ENCODE measurements around the gene ABCA7.
A peak's percentile ranks its signal among the peaks of the same experiment; 100 is the strongest.

Gene ABCA7

DNA sequence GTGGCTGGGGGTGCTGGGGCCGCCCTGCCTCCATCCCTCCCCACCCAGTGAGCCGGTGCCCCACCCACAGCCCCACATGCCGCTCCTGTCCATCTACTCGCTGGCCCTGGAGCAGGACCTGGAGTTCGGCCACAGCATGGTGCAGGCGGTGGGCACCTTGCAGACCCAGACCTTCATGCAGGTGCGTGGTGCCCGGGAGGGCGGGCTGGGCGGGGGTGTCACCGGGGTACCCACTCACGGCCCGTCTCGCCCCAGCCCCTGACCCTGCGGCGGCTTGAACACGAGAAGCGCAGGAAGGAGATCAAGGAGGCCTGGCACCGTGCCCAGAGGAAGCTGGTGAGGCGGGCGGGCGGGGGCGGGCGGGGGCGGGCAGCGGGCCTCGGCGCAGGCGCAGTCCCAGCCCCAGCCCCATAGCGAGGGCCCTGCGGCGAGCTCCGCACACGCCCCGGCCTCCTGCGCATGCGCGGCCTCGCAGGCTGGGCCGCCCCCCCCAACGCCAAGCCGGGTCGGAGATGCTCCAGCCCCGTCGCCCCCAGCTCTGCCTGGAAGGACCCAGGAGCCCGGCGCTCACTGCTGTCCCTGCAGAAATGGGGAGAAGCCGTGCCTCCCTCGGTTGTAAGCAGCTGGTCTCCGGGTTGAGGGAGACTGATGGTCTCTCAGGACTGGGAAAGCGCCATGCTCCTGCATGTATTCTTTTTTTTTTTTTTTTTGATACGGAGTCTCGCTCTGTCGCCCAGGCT is 34.8 kb downstream of the ABCA7 start:
- DNase-seq, result peak; percentile 78

- no peak for DNase-seq
Measured at GRCh38 chr19:1076046-1076386, 36.1 kb downstream of the ABCA7 start.

DNA sequence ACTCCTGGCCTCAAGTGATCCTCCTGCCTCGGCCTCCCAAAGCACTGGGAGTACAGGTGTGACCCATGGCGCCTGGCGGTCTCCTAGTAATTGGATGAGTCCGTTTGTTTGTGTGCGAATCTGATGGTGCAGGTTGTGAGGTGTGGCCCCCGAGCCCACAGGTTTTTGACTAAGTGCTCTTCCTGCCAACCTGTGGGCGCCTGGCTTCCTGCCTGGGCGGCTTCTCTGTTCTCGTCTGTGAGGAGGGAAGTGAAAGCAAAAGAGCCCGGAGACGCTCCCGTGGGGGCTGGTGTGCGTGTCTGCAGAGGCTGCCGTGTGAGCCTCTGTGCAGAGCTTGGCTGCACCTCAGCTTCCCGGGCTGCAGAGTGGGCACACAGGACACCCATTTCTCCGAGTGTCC is 37.0 kb downstream of the ABCA7 start:
- no peak for DNase-seq

DNA sequence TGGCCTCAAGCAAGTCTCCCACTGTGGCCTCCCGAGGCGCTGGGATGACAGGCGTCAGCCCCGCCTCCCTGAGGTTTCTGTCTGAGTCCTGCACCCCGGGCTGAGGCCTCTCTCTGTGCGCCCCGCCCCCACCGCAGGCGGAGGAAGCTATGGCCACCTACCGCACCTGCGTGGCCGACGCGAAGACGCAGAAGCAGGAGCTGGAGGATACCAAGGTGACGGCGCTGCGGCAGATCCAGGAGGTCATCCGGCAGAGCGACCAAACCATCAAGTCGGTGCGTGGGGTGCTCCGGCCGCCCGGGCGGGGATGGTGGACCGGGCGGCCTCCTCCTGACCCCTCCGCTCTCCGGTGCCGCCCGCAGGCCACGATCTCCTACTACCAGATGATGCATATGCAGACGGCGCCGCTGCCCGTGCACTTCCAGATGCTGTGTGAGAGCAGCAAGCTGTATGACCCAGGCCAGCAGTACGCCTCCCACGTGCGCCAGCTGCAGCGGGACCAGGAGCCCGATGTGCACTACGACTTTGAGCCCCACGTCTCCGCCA is 39.7 kb downstream of the ABCA7 start:
- peak; percentile 69 for DNase-seq

DNA sequence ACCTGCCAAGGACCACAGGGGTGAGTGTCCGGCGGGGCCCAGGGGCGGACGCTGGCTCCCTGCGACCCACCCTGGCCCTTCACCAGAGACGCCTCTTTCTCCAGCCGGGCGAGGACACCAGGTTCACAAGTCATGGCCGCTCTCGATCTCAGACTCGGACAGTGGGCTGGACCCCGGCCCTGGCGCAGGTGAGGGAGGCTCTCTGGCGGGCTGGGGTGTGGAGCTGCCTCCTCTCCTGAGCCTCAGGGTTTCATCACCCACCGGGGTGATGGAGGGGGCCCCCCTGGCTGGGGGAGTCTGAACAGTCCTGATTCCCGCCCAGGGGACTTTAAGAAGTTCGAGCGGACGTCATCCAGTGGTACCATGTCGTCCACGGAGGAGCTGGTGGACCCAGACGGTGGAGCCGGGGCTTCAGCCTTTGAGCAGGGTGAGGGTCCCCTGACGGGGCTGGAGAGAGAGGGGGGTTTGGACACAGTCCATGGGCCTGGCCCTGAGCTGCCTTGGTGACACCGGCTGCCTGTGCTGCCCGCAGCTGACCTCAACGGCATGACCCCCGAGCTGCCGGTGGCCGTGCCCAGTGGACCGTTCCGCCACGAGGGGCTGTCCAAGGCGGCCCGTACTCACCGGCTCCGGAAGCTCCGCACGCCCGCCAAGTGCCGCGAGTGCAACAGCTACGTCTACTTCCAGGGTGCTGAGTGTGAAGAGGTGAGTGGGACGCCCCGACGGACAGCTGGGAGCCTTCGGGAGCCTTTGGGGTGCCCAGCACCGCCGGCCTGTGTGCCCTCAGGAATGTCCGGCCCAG is 40.7 kb downstream of the ABCA7 start:
- no peak for DNase-seq

GRCh38 chr19:1081301-1082164 is 41.6 kb downstream of the ABCA7 start:
- no peak for DNase-seq

GRCh38 chr19:1082165-1082927 is 42.4 kb downstream of the ABCA7 start:
- DNase-seq, result peak; percentile 75

DNA sequence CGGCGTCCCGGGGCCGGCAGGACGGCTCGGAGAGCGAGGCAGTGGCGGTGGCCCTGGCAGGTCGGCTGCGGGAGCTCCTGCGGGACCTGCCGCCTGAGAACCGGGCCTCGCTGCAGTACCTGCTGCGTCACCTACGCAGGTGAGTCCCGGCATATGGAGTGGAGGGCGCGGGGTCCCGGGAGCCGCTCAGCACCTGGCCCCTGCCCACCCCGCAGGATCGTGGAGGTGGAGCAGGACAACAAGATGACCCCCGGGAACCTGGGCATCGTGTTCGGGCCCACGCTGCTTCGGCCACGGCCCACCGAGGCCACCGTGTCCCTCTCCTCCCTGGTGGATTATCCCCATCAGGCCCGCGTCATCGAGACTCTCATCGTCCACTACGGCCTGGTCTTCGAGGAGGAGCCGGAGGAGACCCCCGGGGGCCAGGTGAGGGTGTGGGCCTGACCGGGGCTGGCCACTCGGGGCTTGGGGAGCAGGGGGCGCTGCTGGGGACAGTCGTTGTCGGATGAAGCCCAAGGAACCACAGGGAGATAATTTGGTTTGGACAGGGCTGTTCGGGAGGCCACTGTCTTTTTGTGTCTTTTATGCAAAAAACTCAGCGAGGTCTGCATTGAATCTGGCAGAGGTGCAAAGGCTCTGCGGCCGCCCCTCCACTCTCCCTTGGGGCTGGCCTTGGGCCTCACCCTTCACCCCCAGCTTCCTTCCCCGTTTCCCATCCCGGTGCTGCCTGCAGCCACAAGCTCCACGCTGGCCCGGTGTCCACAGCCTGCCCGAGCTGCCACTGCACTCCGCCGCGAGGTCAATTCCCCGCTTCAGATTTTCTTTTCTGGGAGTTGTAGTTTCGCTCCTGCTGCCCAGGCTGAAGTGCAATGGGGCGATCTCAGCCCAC is 43.3 kb downstream of the ABCA7 start:
- no peak for DNase-seq

- no peak for DNase-seq
Measured at GRCh38 chr19:1084024-1084868, 44.3 kb downstream of the ABCA7 start.

DNA sequence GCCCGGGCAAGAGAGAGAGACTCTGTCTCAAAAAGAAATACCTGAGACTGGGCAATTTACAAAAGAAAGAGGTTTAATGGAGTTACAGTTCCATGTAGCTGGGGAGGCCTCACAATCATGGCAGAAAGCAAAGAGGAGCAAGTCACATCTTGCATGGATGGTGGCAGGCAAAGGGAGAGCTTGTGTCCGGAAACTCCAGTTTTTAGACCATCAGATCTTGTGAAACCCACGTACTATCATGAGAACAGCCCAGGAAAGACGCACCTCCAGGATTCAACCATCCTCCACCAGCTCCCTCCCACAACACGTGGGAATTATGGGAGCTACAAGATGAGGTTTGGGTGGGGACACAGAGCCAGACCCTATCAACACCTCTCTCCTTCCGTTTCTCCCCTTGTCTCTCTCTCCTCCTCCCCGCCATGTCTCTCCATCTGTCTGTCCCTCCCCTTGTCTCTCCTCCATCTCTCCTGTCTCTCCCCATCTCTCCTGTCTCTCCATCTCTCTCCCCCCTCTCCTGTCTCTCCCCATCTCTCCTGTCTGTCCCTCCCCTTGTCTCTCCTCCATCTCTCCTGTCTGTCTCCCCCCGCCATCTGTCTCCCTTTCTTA is 45.2 kb downstream of the ABCA7 start:
- DNase-seq, result no peak

DNA sequence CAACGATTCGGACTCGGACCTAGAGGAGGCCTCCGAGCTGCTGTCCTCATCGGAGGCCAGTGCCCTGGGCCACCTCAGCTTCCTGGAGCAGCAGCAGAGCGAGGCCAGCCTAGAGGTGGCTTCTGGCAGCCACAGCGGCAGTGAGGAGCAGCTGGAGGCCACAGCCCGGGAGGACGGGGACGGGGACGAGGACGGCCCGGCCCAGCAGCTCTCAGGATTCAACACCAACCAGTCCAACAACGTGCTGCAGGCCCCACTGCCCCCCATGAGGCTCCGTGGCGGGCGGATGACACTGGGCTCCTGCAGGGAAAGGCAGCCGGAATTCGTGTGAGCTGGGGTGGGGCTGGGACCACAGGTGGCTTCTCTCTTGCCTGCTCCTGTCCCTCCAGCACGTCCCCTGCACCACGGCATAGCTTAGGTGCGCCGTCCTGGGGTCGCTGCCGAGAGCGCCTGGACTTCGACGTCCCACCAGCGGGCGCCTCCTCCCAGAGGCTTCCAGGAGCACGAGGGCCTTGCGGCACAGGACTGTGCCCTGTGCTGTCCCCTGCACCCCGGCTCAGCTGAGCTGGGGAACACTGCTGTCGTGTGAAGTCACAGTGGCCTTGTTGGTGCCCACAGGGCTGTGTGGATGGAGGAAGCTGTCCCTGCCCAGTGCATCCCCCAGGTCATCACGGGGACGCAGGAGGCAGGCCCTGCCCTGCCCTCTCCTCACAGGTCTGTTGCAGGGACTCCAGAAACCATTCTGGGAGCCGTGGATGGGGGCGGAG is 46.0 kb downstream of the ABCA7 start:
- DNase-seq, result no peak

- no peak for DNase-seq
Measured at GRCh38 chr19:1086613-1087012, 46.7 kb downstream of the ABCA7 start.

DNA sequence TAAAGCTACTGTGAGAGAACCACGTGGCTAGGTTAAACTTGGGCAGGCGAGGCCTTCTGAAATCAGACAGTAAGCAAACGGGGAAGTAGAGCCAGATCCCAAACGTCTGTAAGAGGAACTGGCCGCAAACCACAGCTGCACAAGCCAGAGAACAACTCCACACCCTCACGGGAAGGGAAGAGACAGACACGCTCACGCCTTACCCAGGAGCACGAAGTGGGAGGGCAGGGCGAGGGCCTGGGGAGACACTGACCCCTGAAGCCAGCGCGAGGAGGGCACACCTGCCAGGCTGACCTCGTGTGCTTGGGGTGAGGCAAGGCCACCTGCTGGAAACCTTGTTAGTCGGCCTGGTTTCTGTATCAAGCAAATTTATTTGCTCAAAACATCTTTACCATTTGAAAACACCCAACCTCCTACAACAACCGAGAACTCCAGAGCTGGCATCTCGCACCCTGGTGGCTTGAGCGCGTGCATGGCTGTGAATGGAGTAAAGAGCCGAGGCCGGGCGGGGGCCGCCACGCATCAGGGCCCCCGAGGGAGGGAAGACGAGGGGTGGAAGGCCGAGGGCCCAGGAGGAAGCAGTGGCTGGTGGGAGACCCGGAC is 48.0 kb downstream of the ABCA7 start:
- DNase-seq, result no peak

- no peak for DNase-seq
Measured at GRCh38 chr19:1088416-1089010, 48.6 kb downstream of the ABCA7 start.

GRCh38 chr19:1089126-1089771 is 49.3 kb downstream of the ABCA7 start:
- DNase-seq, result no peak

DNA sequence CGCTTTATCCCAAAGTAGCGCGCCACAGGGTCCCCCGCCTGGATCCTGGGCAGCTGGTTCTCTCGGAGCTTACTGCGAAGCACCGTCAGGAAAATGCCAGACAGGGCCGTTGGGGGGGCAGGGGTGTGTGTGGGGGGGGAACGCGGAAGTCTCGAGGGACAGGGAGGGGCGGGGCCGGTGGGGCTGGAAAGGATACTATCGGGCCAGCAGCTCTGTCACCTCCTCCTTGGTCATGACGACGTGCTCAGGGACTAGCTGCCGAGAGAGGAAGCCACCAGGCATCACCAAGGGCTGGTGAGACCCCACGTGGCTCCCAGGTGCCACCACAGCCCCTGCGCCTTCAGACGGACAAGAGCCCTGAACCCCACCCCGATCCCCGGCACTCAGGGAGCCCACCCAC is 50.0 kb downstream of the ABCA7 start:
- no peak for DNase-seq

DNA sequence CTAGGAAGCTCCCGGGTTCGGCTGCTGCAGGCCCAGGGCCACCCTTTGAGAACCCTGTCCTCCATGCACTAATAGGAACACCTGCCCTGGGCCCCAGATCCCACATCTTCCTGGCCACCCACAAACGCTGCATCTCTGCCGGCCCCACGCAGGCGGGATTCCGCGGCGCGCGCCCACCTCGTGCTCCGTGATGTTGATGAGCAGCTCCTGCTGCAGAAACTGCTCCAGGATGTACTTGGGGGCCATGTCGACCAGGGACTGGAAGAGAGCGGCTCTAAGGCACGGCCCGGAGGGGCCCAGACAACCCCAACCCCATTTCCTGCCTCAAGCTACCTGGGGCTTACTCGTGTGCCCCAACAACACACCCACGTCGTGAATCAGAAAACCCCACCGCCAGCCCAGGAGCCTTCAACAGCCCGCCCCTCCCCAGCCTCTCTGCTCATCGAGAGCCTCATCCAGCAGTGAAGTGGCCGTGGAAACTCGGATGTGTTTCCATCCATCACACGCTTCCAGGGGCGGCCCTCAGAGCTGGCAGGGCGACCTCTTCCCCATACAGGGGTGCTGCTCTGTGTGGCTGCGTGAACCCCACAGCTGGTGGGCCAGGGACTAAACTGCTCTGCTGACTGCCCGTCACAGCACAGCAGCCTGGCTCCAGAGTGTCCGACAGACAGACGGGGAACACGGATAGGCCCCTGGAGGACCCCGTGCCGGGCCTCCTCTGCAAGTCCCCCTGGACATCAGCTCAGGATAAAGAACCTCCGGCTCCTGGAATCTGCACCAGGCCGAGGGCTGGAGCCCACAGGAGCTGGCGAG is 51.0 kb downstream of the ABCA7 start:
- no peak for DNase-seq

Data from NCI-H510A (cell line).